ENCODE measurements around the gene TCF4.
A peak's percentile ranks its signal among the peaks of the same experiment; 100 is the strongest.

Gene TCF4

DNA sequence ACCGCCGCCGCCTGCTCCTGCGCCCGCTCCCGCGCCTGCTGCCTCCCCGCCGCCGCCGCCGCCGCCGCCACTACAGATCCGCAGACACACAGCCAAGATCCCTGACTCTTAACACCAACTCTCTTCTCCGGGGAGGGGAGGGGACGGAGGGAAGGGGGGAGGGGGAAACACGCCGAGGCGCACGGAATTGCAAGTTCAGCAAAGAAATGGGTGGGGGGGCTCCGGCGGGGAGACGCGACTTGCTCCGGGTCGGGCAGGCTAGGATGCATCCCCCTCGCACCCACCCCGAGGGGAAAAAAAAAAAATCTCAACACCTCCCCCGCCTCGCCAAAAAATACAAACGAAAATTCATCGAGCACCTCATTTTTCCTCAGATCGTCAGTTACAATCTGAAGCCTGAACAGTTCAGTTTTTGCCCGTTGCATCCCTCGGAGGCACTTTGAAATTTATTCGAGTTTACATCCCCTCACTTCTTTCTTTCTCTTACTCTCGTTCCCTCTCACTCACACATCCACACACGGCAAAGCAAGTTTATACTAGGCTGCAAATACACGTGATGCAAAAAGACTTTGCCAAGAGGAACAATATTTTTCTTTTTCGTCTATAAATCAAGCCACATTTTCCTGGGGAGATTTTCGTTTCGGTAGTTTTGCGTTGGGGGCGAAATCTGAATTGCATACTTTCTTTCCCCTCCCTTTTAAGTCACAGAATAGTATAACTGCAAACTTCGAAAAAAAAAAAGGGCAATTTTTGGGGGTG is at the start of gene TCF4:
Gene TCF4, minus strand, starts transcription at position 82 of the 759 bp plus-strand sequence. CDS start 1,076 bp downstream, outside the sequence.
- DNase-seq: peak; percentile 25

DNA sequence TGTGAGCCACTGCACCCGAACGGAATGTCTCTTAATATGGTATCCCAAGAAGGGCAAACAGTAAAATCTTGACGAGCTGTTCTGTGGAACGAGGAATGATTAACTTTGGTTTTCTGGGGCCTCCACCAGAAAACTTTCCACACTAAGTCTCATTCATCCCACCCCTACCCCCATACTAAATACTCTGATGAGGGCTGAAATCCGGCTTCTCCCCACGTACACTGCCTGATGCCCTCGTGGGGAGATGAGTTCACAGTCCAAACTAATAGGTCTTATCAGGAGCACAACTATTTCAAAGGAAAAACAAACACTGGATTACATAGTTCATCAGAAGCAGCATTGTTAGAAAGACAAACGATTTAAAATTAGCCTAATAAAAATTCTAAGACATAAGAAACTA is 49.2 kb upstream of the TCF4 start:
- DNase-seq: no peak

DNA sequence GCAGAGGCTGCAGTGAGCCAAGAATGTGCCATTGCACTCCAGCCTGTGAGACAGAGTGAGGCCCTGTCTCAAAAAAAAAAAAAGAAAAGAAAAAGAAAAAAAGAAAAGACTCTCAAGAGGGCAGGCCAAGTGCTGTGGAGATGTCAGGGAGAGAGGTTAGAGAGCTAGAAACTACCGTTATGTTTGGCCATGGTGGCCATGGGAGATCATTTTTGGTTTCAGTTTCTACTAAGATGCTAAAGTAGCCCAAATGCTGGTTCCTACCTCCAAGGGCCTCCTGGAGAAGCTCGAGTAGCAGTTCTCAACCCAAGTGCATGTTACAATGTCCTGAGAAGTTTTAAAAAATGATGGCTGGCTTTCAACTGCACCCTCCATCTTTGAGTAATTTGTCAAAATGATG is 47.4 kb upstream of the TCF4 start:
- no peak for DNase-seq

DNA sequence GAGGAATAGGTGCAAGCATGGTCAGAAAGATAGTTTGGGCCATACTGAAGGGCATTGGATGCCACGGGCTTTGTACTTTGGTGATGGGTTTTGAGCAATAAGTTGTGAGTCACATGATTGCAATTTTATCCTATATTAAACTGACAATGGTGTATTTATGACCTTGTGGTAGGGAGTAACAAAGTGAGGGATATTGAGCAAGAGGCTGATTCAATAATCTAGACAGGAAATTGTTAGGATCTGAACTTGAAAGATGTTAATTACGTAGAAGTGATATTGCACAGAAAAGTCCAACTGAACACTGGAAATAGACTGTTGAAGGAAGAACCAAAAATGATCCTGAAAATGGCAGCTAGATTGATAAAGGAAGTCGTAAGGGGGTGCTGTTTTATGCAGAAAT is 46.6 kb upstream of the TCF4 start:
- no peak for DNase-seq

DNA sequence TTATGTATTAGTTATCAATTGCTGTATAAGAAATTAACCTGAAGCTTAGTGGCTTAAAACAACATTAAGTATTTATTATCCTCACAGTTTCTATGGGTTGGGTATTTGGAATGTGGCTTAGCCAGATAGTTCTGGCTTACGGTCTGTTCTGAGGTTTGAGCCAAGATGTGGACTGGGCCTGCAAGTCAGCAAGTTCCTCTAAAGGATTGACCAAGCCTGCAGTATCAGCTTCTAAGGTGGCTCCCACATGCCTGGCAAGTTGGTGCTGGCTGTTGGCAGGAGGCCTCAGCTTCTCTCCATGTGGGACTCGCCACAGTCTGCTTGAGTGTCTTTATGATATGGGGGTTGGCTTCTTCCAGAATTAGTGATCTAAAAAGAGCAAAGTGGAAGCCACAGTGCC is 45.0 kb upstream of the TCF4 start:
- DNase-seq: no peak

DNA sequence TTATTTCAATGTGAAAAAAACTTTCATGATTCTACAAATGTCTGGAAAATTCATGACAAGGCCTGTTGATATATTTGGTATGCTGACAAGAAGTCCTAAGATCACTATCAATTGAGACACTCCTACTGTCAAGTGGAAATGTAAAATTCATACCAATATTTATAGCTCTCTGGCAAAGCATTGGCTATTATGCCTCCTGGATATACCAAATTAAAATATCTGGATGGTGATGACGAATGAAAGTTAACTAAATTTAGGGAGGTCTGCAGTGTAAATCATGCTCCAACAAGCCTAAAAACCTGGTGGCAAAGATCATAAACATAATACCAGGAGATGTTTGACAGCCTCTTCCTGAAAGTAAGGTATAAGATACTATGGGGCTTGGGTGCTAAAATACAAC is 41.1 kb upstream of the TCF4 start:
- DNase-seq: no peak

DNA sequence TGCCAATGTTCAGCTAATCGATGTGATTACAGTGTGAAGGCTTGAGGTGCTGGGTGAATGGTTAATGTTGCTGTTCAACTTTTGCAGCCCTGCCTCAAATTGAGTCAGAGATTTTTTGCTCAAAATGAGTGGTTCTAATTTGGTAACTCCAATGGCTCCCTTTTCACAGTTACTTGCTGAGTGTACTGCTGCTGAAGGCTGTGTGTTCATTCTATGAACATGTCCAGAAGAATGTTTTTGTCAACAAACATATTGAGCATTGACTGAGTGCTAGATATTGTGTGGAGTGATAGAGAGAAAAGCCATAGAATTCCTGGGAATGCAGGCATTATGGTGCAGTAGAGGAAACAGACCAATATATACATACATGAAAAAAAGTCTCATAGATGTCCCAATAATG is 39.0 kb upstream of the TCF4 start:
- no peak for DNase-seq

DNA sequence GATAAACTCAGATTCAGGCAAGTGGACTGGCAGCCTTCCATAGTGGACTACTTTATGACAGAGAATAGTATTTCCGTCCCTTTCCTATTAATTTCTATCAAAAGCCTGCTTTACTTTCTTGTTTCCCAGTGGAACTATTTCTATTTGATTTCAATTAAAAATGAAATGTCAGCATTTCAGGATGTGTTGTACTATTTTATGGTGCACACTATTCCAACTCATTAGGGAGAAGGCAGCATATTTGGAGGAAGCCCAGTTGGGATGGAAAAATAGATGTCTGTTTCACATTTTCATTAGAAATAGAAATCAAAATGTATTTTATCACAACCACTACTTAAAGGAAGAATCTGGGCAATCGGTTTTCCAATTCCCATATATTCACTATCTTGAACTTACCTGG is 37.9 kb upstream of the TCF4 start:
- DNase-seq: no peak

DNA sequence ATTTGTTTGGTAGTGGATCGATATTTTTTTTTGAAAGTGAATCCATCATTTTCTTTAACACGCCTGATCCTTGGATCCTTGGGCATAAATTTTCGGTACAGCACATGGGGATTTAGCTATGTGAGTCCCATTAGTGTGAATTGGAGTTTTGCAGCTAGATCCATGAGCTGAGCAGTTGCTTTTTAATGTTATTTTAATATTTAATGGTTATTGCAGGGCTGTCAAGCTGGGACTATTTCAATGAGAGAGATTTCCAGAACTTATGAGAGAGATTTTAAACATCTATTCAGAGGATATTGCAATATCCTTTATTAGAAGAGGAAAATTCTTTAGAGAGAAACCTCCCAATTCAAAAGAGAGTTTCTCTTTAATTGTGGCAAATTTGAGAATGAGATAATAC is 35.6 kb upstream of the TCF4 start:
- DNase-seq: no peak

DNA sequence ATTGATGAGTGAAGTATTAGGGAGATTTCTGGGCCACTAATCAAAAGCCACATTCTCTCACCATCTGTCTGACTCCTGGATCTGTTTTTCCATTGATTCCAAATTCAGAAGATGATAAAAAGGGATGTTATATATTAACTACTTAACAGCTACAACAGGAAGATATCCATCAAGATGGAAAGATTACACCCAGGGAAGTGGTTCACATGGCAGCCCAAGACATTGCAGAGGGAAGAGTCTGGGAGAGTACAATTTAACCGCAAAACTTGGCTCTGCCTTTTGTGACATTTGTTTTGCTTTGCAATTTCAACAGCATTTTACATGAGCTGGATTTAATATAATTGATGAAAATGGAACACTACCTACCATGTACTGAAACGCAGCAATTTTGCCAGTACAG is 22.5 kb upstream of the TCF4 start:
- DNase-seq: no peak

DNA sequence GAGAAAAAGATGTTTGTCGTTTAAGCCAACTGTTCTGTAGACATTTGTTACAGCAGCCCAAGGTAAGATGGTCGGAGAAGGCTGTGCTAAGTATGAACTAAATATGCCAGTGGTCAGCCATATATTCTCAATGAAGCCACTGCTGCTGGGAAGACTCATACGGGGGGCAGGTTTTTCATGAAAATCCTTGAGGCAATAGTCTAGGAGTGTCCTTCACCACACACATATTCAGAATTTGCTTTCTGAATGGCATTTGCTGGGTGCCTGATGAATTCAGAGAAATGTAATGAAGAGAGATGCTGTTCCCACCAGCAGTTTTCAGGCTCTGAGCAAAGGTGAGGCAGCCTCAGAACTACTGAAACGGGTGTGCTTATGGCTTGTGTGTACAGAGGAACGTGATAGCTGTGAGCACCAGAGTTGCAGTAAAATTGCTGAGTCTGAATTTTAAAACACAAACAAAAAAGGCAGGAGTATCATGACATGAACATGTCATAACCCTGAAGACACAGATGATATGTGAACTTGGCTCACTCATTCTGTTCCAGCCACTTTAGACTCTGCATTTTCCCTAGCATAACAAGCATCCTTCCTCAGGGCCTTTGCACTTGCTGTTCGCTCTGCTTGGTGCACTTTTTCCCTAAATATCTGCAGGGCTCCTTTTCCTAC is 21.3 kb upstream of the TCF4 start:
- no peak for DNase-seq

DNA sequence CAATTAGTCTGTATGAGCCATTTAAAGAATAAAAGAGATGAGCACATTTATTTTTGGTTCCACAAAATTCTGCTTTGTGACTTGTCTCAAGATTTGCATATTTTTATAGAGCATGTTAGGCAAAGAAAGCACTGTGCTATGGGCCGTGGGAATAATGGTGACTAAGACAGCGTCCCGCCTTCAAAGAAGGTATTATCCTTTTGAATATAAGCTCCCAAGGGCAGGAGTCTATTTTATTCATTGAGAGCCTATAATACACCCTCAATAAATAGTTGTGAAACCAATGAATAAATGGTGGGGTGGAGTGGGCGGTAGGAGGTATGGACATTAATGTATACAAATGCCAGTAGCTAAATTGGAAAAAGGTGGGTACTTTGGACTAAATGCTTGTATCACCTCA is 20.5 kb upstream of the TCF4 start:
- no peak for DNase-seq

DNA sequence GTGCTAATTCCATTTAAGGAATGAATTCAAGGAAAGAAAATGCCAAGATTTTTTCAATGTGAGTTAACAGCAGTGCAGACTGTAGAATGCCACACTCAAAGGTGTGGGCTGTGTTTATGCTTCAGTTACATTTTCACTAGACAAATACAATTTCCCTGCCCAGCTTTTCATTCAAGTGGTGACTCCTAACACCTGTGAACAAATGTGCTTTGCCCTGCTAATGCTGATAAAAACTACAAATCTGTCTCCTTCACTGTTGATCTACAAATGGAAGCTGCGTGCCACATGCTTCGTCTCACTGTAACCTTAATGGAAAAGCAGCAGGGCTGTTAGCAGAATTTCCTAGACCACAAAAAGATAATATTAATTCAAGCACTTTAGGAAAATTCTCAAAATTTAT is 19.8 kb upstream of the TCF4 start:
- no peak for DNase-seq

DNA sequence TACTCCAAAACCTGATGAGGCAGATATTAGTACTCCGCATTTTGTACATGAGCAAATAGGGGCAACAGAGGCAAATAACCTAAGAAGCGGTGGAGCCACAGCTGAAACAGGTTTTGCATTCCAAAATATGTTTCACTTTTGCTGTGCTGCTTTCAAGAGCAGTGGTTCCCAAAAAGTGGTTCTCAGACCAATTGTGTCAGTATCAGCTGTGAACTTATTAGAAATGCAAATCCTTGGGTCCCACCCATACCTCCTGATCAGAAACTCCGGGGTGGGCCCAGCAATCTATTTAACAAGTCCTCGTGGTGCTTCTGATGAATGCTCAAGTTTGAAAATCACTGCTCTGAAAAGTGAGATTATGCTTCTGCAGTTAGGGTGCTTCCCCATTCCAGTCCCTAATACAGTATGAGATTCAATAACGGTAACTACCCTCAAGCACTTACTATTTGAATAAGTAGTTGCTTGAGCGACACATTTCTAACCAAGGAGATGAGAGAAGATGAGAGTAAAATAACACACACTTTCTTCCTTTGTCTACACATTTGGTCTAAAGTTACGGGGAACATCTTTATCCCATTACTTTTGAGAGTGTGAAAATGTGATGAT is 17.8 kb upstream of the TCF4 start:
- DNase-seq: no peak

DNA sequence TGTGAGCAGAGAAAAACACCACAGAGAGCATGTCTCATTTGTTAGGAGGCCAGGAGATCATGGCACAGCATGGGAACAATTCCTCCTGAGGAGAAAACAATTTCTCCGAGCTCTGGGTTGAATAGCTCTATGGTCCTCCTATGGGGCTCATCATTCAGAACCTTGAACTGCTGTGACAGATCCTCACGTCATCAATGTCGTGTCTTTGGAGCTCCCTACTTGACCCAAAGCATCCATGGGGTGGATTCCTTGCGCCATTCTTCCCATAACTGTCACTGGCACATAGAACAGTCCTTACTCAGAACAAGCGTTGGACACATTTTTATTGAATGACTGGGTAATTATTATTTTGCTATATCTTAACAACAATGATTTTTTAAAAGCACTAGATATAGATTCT is 15.8 kb upstream of the TCF4 start:
- DNase-seq: no peak

DNA sequence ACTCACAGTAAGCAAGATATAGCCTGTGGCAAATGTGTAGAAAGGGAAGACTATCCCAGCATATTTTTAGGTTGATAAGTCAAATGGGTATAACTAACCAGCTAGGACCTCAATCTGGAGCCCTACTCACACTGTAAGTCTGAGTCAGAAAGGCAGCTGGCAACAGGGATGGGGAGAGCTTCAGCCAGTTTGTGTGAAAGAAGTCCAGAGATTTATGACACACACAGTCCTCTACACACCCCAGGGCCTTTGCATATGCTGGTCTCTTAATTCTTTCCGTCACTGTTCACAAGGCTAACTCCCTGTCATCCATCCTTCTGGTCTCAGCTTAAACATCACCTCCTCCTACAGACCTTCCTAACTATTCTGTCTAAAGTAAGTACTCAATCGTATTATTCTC is 5.9 kb upstream of the TCF4 start:
- DNase-seq: no peak

DNA sequence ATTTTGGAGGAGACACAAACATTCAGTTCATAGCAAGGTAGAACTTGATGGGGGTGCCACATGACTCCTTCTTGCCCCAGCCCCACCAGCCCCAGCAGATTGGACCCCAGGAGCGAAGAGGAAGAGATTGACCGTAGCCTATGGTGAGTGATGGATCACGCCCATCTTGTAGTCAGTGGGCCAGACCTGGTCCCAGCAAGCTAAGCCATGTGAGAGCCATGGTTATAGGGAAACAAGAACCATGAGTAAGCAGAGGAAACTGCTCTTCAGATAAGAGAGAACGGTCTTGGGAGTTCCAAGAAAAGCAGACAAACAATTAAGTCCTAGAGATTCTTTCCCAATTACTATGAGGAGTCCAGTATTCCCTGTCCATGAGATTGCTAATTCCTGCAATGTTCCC is 4.6 kb upstream of the TCF4 start:
- no peak for DNase-seq

DNA sequence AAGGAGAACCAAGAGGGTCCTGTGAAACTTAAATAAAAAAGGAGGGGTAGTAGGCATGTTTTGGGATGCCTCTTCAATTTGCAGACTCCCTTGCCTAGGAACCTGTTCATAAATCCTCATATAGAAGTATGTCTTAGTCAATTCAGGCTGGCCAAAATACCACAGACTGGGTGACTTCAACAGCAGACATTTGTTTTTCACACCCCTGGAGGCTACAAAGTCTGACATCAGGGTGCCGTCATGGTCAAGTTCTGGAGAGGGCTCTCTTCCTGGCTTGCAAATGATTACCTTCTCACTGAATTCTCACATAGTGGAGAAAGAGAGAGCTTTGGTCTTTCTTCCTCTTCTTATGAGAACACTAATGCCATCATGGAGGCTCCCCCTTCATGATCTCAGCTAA is 4.1 kb upstream of the TCF4 start:
- no peak for DNase-seq

DNA sequence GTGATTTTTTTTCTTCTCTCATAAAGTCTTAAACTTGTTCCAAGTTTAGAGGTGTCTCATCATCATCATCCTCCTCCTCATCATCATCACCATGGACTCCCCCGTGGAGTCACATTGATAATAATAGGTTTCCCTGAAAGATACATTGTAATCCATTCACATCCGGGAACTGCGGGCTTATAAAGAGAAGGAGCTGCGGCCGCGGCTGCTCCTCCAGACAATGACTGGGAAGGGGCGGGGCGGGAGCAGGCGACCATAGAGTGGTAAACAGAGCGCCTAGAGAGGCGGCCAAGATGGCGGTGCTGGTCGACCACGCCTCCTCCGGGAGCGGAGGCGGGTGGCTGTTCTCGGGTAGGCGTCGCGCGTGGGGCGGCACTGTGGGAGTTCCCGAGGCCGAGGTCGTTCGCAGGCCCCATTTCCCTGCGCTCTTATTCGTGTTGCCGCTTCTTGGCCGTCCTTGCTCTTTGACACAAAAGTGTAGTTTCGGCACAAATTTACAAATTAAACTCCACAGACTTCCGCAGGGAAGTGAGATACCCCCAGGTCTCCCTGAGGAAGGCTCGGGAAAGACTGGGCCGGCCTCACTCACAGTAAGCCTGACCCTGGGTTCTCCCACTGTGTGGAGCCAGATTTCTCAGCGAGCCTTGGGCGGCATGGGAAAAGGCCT is 1.8 kb upstream of the TCF4 start:
- peak; percentile 89 for DNase-seq

DNA sequence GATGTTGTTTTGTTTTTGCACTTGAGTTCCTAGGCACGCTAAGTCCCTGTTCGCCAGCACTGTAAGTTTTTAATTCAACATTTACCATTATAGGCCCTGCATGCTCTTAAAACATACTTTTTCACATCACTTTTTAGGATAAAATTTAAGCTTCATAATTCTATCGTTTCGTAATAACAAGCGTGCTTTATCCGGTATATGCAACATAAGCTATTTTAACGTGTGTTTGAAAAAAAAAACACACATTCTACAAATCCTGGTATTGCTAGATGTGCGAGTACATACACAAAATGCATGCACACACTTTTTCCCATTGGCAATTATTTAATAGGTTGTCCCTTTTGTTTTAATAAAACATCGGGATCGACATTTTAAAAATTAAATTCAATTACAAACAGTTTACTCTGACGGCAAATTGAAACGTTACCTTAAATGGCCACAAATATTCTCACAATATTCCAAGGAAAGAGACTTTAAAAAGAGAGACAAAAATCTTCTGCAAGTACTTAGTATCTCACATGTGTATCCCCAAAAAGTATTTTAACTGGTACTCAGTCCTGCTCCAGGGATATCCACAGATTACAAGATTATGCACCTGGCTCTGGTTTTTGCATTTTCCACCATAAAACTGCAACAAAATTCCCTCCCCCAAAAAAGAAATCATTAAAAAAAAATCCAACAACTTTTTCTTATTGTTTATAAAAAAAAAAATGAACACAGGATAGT is 1.0 kb upstream of the TCF4 start:
- no peak for DNase-seq

DNA sequence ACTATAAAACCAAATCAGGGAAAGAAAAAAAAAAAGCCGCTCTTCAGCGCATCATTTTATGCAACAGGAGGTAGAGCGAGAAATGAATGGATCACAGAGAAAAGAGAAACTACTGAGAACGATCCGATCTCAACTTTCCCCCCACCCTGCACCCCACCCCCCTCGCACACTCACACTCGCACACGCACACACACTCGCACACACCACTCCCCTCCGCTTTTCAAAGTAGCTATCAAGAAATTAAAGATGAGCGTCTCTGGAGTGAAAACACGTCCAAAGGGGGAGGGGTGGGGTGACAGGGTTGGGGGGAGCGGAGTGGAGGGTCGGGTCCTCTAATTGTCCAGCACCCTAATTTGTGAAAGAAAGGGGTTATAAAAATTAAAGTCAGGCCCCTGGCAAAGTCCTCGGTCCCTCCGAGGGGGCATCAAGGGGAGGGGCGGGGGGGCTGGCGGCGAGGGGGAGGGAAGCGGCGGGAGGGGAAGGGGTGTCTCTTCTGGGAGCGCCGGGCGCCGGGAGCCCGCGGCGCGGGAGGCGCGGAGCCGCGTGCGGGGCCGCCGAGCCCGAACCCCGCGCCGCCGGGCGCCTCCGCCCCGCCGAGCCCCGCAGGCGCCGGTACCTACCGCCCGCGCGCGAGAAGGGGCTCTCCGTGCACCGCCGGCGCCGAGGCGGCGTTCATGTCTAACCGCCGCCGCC is 428 bp downstream of the TCF4 start:
- no peak for DNase-seq

DNA sequence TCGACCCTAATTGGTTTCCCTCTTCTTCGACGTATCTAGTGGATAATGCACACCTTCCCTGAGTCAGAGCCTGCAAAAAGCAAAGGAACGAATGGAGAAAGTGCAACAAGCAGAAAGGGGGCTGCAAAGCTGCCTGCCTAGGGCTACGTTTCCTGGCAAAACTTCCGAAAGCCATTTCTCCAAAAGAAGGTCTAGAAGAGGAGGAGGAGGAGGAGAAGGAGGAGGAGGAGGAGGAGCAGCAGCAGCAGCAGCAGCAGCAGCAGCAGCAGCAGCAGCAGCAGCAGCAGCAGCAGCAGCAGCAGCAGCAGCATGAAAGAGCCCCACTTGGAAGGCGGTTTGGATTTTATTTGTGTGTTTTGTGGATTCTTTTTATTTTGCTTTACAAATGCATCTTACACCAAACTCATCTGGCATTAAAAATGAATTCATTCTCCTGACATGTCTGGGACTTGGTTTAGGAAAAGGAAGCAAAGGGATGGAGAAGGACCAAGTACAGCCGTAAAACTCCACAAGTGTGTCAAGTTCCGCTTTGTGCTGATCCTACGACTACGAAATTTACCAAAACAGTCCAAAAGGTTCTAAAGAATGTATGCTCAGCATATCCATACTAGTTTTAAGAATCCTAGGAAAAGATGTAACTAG is 2.0 kb downstream of the TCF4 start:
- DNase-seq: no peak

Measured in activated CD4-positive, alpha-beta T cell treated with anti-CD3 and anti-CD28 coated beads, Interleukin-2, Interleukin-6, amounts not matched to agents 100 ng/mL and 50 ng/mL, durations not matched to agents 16 hours and 8 hours (primary cell).